ENCODE data around the gene DLG5.

Gene DLG5

DNA sequence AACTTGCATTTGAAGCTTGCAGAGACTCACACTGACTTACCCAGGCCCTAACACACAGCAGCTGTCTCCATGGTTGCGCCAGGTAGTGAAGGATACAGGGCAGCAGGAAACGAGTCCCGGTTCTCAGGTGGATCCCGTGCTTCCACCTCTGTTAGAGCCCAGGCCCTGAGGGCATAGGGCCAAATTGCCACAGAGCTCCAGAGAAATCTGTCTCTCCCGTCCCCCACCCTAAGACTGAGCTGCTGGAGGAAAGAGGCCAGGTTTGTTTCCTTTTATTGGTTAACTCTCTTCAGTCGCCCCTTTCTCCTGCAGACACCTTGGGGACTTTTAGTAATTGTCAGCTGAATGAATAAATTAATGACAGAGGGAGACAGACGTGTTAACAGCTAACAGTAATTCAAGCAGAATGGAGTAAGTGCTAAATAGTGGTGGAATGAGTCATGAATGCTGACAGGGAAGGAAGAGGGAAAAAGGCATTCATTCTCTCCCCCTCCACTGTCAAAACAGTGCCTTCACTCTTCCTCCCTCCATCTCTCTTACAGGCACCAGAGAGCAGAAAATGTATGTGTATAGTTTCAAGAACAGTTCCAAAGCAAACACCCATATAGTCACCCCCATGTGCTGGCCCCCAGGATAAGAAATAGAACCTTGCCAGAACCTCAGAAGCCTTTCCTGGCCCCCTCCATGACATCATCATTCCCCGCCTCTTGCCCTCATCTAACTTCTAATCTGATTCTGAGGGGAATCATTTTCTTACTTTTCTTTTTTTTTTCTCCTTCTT, 16.8 kb upstream of the DLG5 start (continued):
- TF ChIP-seq, protein P1, sequence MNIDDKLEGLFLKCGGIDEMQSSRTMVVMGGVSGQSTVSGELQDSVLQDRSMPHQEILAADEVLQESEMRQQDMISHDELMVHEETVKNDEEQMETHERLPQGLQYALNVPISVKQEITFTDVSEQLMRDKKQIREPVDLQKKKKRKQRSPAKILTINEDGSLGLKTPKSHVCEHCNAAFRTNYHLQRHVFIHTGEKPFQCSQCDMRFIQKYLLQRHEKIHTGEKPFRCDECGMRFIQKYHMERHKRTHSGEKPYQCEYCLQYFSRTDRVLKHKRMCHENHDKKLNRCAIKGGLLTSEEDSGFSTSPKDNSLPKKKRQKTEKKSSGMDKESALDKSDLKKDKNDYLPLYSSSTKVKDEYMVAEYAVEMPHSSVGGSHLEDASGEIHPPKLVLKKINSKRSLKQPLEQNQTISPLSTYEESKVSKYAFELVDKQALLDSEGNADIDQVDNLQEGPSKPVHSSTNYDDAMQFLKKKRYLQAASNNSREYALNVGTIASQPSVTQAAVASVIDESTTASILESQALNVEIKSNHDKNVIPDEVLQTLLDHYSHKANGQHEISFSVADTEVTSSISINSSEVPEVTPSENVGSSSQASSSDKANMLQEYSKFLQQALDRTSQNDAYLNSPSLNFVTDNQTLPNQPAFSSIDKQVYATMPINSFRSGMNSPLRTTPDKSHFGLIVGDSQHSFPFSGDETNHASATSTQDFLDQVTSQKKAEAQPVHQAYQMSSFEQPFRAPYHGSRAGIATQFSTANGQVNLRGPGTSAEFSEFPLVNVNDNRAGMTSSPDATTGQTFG (tag by site-specific recombination; IDR thresholded peaks at IDR 0.05; ENCODE audit: borderline replicate concordance): no peak
- TF ChIP-seq ZBTB6 (tag by site-specific recombination; IDR thresholded peaks at IDR 0.05) (no peak), ZFHX2 (tag by site-specific recombination; conservative IDR thresholded peaks at IDR 0.05) (no peak), ZNF362 (tag by site-specific recombination; IDR thresholded peaks at IDR 0.05) (0 out of 2 replicates have a peak, but pooled peaks have one; percentile 58), ZNF658 (tag by site-specific recombination; IDR thresholded peaks at IDR 0.05) (no peak), ZNF175 (tag by site-specific recombination; IDR thresholded peaks at IDR 0.05) (no peak), ZNF792 (tag by site-specific recombination; IDR thresholded peaks at IDR 0.05) (no peak), SP2 (tag by site-specific recombination; IDR thresholded peaks at IDR 0.05) (no peak), ZNF19 (tag by site-specific recombination; IDR thresholded peaks at IDR 0.05; ENCODE audit: low read depth) (no peak), TSHZ1 (tag by site-specific recombination; IDR thresholded peaks at IDR 0.05; ENCODE audit: borderline replicate concordance) (peak; percentile 83), ZIC2 (tag by site-specific recombination; IDR thresholded peaks at IDR 0.05) (no peak), ZNF223 (tag by site-specific recombination; IDR thresholded peaks at IDR 0.05) (no peak), ZNF777 (tag by site-specific recombination; IDR thresholded peaks at IDR 0.05; ENCODE audit: borderline replicate concordance) (no peak), MEIS1 (CRISPR knock-in tag; IDR thresholded peaks at IDR 0.05; ENCODE audit: borderline replicate concordance) (no peak), ZNF521 (tag by site-specific recombination; IDR thresholded peaks at IDR 0.05) (no peak), ZNF138 (tag by site-specific recombination; IDR thresholded peaks at IDR 0.05; ENCODE audit: borderline replicate concordance) (no peak), ZNF202 (tag by site-specific recombination; IDR thresholded peaks at IDR 0.05; ENCODE audit: borderline replicate concordance) (no peak), GLI2 (tag by site-specific recombination; IDR thresholded peaks at IDR 0.05; ENCODE audit: borderline replicate concordance, low read depth) (no peak), GLIS1 (tag by site-specific recombination; IDR thresholded peaks at IDR 0.05) (peak; percentile 29; the same call in 1 of the 2 replicates), ZEB2 (tag by site-specific recombination; IDR thresholded peaks at IDR 0.05) (peak; percentile 78), ZNF621 (tag by site-specific recombination; IDR thresholded peaks at IDR 0.05) (no peak), ZNF311 (tag by site-specific recombination; IDR thresholded peaks at IDR 0.05; ENCODE audit: borderline replicate concordance) (no peak), ZNF707 (tag by site-specific recombination; IDR thresholded peaks at IDR 0.05) (no peak), ZNF76 (tag by site-specific recombination; IDR thresholded peaks at IDR 0.05; ENCODE audit: borderline replicate concordance, low read depth) (no peak), ZNF776 (tag by site-specific recombination; IDR thresholded peaks at IDR 0.05; ENCODE audit: borderline replicate concordance) (no peak), ZNF529 (tag by site-specific recombination; IDR thresholded peaks at IDR 0.05; ENCODE audit: insufficient replicate concordance) (peak; percentile 4)
- TF ChIP-seq, protein P2, sequence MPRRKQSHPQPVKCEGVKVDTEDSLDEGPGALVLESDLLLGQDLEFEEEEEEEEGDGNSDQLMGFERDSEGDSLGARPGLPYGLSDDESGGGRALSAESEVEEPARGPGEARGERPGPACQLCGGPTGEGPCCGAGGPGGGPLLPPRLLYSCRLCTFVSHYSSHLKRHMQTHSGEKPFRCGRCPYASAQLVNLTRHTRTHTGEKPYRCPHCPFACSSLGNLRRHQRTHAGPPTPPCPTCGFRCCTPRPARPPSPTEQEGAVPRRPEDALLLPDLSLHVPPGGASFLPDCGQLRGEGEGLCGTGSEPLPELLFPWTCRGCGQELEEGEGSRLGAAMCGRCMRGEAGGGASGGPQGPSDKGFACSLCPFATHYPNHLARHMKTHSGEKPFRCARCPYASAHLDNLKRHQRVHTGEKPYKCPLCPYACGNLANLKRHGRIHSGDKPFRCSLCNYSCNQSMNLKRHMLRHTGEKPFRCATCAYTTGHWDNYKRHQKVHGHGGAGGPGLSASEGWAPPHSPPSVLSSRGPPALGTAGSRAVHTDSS (tag by site-specific recombination; IDR thresholded peaks at IDR 0.05): 0 out of 2 replicates have a peak, but pooled peaks have one; percentile 27

All from HEK293 (cell line).